CD4-positive, alpha-beta T cell treated with Interleukin-6 for 4 hours (primary cell): ENCODE data around the gene N4BP2.
"Not testable (repeated sequence)": the region's sequence is repeated elsewhere in the genome, so short reads cannot be mapped to it uniquely, and the experiment has no call there.

Experiments used
- DNase-seq: peaks from one replicate; pipeline ENCODE4 v3.0.0-alpha.2; 2020; ENCODE audit warnings: mixed read lengths

N4BP2 gene

GRCh38 chr4:40093400-40093799 lies 36.8 kb downstream of the N4BP2 start:
- not testable (repeated sequence) for DNase-seq

DNA sequence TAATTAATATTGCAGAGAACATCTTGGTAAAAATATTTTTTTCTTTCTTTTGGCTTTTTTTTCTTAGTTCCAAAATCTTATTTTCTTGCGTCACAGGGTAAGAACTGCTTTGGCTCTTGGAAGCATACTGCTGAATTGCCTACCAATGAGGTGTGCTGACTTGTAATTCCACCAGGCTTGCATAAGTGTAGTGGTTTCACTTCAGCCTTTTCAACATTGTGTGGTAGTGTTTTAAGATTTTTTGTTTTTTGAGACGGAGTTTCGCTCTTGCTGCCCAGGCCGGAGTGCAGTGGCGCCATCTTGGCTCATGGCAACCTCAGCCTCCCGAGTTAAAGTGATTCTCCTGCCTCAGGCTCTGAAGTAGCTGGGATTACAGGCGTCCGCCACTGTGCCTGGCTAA lies 42.4 kb downstream of the N4BP2 start:
- no peak for DNase-seq

DNA sequence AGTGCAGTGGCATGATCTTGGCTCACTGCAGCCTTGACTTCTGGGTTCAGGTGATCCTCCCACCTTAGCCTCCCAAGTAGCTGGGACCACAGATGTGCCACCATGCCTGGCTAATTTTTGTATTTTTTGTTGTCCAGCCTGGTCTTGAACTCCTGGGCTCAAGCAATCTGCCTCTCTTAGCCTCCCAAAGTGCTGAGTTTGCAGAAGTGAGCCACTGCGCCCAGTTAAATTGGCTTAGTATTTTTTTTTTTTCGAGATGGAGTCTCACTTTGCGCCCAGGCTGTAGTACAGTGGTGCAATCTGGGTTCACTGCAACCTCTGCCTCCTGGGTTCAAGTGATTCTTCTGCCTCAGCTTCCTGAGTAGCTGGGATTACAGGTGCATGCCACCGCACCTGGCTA lies 50.5 kb downstream of the N4BP2 start:
- not testable (repeated sequence) for DNase-seq

DNA sequence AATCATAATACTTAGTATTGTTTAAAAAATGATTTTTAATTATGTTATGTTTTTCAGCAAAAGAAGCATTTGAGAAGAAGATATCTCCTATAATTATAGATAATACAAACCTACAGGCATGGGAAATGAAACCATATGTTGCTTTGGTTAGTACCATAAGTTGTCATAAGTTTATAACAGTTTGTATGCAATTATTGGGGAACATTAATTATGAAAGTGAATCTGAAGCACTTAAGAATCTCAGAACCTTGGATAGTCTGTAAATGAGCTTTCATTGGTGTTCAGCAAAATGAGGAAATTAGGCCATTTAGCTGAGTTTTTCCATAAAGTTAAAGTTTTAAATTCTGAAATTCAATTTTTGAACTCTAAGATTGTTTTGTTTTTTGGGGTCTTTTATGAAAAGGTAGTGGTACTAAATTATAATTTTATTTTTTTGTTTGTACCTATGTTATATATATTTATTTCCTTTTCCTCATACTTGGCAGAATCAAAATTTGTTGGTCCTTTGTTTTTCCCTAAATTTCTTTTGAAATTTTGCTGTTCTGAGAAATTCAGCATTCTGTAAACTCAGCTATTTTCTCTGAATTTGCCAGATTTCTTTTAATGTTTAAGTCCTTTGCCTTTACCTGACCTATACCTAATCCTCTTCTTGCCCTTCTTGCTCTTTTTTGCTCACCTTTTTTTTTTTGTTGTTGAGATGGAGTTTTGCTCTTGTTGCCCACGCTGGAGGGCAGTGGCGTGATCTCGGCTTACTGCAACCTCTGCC lies 55.6 kb downstream of the N4BP2 start:
- no peak for DNase-seq

GRCh38 chr4:40114206-40114605 lies 57.6 kb downstream of the N4BP2 start:
- no peak for DNase-seq

DNA sequence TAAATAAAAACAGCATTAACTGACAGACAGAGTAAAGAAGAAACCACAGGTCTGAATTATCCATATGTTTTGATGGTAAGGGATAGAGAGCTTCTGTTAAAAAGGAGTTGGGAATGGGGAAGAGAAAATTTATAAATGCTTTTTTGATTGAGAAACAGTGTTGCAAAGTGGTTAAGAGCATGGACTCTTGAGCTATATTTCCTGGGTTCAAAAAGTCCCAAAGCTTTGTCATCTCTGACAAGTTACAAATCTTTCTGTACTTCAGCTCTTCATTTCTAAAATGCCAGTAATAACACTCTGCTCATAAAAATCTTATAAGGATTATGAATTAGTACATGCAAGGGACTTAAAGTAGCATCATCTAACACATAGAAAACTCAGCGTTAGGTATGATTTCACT lies 62.2 kb downstream of the N4BP2 start:
- DNase-seq, result no peak

DNA sequence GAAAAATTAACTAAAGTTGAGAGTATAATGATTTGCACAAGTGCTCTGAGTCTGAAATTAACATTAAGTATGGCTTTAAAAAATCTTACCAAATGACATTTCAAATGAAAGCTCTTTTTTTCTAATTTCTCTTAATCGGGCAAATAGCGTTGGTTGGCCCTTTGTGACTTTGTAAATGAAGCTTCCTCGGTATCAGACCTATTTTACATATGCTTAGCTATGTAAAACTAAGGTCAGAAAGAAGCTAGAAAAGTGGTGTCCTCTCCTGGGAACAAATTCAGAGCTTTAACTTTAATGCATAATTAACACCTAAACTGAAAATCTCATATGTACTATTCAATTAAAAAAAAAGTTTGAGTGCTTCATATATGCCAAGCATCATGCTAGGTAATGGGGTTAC lies 62.7 kb downstream of the N4BP2 start:
- DNase-seq, result no peak

GRCh38 chr4:40121515-40121914 lies 64.9 kb downstream of the N4BP2 start:
- peak; percentile 22 for DNase-seq

- no peak for DNase-seq
Observed at GRCh38 chr4:40122941-40123340, 66.3 kb downstream of the N4BP2 start.

- peak; percentile 18 for DNase-seq
Observed at GRCh38 chr4:40124690-40125089, 68.0 kb downstream of the N4BP2 start.

DNA sequence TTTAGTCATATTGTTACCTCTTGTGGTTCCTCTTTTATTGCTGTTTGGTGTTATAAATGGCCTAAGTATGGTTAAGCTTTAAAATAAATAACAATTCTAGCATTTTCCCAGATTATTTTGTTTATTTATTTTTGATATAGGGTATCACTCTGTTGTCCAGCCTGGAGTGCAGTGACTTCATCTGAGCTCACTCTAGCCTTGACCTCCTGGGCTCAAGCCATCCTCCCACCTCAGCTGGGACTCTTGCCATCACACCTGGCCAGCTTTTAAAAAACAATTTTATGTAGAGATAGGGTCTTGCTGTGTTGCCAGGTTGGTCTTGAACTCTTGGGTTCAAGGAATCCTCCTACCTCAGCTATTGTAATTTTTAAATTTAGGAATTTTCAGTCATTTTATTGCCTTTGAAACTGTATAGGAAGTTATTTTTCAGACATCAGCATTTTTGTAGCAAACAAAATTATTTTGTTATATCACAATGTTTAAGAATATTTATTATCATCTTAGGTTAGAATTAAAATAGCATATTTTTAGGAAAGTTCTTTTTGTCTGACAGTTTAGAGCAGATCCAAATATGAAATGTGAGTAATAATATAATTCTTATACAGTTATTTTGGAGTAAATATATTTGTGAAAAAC lies 73.9 kb downstream of the N4BP2 start:
- DNase-seq, result no peak

DNA sequence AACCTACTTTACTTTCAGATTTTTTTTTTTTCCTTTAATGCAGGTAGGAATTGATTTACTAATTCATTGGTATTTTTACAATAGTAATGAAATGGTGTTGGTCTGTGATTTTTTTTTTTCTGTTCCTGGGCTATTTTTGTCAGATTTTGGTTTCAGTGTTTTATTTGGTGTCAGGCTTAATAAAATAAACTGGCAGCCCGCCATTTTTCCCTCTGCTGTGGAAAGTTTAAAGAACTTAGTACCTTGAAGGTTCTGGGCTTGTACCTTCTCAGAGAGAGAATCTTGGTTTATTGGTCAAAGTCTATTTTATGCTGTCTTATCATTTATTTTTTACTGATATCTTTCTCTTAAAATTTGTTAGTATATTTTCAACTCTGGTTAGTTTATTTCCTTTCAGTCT lies 76.2 kb downstream of the N4BP2 start:
- no peak for DNase-seq

DNA sequence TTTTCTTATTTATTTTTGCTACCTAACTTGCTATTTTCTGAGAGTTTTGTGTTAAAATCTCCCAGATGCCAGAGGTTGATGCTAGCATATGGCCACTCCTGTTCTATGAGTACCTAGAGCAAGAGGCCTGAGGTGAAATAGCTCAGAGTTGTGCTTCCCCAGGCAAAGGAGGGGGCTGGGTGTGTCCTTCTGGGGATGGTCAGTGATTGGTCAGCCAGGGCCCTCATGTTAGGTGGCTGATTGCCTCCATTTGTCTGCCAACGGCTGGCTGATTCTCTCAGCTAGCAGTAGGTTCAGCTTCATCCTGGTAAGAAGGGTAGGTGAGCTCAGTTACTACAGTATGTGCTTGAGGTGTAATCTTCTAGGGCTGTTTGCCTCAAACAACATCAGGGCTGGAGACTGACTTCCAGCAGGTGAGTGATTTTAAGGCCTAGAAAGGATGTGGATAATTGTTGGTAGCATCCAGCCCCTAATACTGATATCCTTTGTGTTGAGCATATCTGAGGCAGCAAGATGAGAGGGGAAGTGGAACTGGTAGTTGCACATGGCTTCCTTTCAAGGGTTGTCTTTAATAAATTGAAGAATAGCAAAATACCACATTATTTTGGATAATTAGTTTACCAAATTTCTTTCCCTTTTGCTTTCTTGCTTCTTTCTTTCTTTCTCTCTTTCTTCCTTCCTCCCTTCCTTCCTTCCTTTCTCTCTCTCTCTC lies 77.7 kb downstream of the N4BP2 start:
- DNase-seq, result no peak

GRCh38 chr4:40136202-40136601 lies 79.6 kb downstream of the N4BP2 start:
- not testable (repeated sequence) for DNase-seq

- DNase-seq, result no peak
Observed at GRCh38 chr4:40140196-40140595, 83.5 kb downstream of the N4BP2 start.

- not testable (repeated sequence) for DNase-seq
Observed at GRCh38 chr4:40140597-40140996, 83.9 kb downstream of the N4BP2 start.

- no peak for DNase-seq
Observed at GRCh38 chr4:40143926-40144508, 87.4 kb downstream of the N4BP2 start.

GRCh38 chr4:40144716-40145115 lies 88.1 kb downstream of the N4BP2 start:
- DNase-seq, result no peak

DNA sequence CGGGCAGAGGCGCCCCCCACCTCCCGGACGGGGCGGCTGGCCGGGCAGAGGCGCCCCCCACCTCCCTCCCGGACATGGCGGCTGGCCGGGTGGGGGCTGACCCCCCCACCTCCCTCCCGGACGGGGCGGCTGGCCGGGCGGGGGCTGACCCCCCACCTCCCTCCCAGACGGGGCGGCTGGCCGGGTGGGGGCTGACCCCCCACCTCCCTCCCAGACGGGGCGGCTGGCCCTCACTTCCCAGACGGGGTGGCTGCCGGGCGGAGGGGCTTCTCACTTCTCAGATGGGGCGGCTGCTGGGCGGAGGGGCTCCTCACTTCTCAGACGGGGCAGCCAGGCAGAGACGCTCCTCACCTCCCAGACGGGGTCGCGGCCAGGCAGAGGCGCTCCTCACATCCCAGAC lies 90.8 kb downstream of the N4BP2 start:
- DNase-seq, result not testable (repeated sequence)

DNA sequence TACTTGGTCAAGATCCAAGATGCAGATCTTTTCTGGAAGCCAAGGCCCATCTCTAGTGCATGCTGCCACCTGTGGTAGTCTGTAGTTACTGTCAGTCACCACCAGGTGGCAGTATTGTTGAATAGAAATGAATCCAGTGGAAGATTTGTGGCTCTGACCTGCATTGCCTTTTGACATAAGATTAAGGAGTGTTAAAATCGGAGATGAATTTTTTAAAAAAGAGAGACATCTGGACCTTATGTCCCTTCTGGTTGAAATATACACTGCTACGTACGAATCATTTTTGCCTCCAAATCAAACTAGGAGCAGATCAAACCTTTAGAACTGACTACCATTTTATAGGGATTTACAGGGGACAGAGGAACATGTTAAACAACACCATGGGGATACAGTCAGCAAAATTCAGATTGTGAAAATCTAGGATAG lies 93.3 kb downstream of the N4BP2 start:
- peak; percentile 80 for DNase-seq

DNA sequence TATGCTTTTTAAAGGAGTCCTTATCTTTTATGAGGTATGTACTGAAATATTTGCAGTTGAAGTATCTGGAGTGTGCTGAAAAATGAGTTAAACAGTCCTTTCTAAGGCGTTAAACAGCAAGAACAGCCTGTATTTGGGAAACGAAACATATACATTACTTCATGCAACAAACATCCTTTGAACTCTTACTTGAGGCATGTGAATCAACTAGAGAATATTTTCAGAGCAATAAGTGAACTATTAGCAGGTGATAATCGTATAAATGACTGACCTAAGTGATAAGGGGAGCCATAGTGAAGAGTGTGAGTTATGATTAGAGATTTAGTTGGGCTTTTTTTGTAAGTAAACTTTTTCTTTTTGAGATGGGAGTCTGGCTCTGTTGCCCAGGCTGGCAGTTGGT lies 94.3 kb downstream of the N4BP2 start:
- no peak for DNase-seq

- DNase-seq, result peak; percentile 62
Observed at GRCh38 chr4:40152637-40153036, 96.0 kb downstream of the N4BP2 start.

DNA sequence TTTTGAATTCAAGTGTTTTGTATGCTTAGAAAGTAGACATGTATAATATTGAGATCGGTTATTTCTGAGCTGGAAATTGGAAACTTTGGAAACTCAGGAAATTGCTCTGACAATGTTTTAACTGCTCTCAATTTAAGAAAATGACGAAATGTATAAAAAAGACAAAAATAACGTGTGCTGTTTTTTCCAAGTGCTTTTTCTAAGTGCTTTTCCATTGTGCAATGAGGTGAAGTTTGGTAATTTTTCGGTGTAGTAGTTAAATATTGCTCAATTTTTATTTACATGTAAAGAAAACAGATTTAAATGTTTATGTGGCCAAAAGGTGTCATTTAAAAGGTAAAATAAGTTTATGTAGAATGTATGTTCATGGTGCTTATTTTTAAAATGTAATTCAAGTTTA lies 100.8 kb downstream of the N4BP2 start:
- no peak for DNase-seq

DNA sequence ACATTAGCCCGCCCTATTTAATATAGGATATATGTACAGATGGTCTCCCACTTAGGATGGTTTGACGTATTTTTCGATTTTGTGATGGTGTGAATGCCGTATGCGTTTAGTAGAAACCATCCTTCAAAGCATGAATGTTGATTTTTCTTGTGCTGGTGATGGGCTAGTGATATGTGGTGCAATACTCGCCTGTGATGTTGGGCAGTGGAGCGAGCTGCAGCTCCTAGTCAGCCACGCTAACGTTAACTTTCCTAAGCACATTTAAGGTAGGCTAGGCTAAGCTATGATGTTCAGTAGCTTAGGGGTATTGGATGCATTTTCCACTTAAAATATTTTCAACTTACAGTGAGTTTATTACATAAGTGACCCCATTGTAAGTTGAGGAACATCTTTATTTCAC lies 103.6 kb downstream of the N4BP2 start:
- DNase-seq, result no peak
